MM.1S (cell line): Measurements from ENCODE around the gene OGFR.

Experiments used
- CTCF ChIP-seq: fragments of 300-600 bp; sonication (generic); IDR thresholded peaks from 2 replicates; pipeline ENCODE4 v1.5.1; 2016; ENCODE audit warnings: antibody characterized with exemption, low read length, mixed read lengths
- EZH2 ChIP-seq: fragments of 300-600 bp; sonication (generic); optimal IDR thresholded peaks from 2 replicates; pipeline ENCODE3; 2017; ENCODE audit warnings: low read depth, mild to moderate bottlenecking, antibody characterized with exemption, low read length, mixed read lengths

GRCh38 chr20:62778058-62778457, 26.6 kb upstream of the OGFR start:
- TF ChIP-seq EZH2 (no peak), CTCF (no peak)
